SW 1271 (cell line): ENCODE data around the gene NBEAL1.
"Not testable (repeated sequence)": the region's sequence is repeated elsewhere in the genome, so short reads cannot be mapped to it uniquely, and the experiment has no call there.

Experiments
- DNase-seq, 2 experiments: peaks; one replicate each; lab custom pipeline; 2025; lab: John Stamatoyannopoulos, UW

Gene NBEAL1

GRCh38 chr2:203014456-203015199 is at the start of gene NBEAL1:
Gene NBEAL1, plus strand, starts transcription at chr2:203014875. Its CDS starts 1,510 bp downstream, at chr2:203016385.
- peak; percentile 84 to 95 for DNase-seq

DNA sequence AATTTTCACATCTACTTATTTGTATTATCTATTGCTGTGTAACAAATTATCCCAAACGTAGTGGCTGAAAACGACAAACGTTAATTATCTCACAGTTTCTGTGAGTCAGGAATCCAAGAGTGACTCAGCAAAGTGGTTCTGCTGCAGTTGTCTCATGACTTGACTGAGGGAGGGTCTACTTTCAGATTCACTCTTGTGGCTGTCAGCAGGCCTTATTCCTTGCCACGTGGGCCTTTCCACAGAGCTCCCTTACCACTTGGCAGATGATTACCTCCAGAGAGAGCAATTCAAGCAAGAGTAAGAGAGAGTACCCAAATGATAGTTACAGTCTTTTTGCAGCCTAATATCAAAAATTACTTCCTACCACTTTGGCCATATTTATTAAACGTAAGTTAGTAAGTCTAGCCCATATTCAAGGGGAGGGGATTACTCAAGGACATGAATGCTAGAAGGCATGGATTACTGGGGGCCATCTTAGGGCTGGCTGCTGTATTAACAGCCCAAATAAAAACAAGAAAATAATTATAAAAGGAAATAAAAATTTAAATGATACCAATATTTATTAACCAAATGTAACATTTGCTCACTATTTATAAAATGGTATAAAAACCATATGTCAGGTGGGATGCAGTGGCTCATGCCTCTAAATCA is 48.7 kb upstream of the NBEAL1 start:
- no peak for DNase-seq

GRCh38 chr2:202969404-202969803 is 45.3 kb upstream of the NBEAL1 start:
- DNase-seq = not testable (repeated sequence)

GRCh38 chr2:202976809-202977208 is 37.9 kb upstream of the NBEAL1 start:
- no peak for DNase-seq

- DNase-seq = no peak
Measured at GRCh38 chr2:202982779-202983491, 31.7 kb upstream of the NBEAL1 start.

DNA sequence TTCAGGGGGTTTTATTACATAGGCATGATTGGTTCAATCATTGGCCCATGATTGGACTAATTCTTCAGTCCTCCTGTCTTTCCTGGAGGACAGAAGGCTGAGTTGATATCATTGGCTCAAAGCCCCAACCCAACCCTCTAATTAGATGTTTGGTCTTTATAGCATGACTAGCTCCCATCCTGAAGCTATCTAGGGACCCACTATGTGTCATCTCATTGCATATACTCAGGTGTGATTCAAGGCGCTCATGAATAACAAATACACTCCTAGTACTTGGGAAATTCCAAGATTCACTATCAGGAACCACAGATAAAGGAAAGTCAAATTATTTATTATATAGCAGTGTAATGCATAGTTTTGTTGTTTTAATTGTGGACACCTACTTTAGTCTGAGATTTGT is 24.9 kb upstream of the NBEAL1 start:
- no peak for DNase-seq

DNA sequence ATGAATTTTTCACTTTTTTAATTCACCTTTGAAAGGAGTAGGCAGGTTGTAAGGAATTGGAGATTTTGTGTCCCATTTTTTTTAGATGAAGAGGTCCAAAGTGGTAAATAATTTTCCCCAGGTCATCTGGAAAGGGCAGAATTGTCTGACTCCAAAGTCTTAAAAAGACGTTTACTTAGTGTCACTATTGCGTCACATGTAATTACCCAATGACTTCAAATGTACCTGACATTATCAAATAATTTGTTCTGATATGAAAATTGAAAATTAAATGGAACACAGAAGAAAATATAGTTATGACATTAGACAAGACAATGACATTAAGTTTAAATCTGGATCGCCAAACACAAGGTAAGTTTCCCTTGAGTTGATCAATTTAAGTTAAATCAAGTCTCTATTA is 24.2 kb upstream of the NBEAL1 start:
- DNase-seq = no peak

- not testable (repeated sequence) for DNase-seq
Measured at GRCh38 chr2:202997113-202997512, 17.6 kb upstream of the NBEAL1 start.

DNA sequence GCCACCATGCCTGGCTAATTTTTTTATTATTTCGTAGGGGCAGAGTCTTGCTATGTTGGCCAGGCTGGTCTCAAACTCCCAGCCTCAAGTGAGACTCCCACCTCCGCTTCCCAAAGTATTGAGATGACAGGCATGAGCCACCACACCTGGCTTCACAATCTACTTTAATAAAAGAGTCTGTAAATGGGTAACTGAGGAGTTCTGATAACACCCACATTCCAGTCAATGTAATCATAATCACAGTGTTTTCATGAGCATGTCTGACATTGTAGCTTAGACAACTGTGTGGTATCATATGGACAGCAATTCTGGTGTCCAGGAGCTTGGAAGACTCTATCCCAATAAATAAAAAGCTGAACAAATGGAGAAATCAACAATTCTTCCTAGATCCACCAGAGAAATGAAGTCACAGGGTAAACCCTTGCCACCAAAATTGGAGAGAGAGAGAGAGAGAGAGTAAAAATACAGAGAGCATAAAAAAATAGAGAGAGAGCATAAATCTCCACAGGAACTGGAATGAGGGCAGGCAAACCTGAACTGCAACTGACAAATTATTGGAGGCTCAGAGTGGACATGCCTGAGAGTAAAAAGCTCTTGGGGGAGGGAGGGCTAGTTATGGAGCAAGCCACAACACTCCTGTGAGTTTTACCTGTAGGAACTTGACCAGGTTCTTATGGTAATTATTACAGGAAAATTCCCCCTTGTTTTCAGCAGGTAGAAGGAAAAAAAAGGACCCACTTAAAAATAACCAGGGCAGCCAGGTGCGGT is 12.4 kb upstream of the NBEAL1 start:
- no peak for DNase-seq

GRCh38 chr2:203003716-203004115 is 11.0 kb upstream of the NBEAL1 start:
- DNase-seq = no peak

- no peak for DNase-seq
Measured at GRCh38 chr2:203016716-203017115, 2.0 kb downstream of the NBEAL1 start.

DNA sequence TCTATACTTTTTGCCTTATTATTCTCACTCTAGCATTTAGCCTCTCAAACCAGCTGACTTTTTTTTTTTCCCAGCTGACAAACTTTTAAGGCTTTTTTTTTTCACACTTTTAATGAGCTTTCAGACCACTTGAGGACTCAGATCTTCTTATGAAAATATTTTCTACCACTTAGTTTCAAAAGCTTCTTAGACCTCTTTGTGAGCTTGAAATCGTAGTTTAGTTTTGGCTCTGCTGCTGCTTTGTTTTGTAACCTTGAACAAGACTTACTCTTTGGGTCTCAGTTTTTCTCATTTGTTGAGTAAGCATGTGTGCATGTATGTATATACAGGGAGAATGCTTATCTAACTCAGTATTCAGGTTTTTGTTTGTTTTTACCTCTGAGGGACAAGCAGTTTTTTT is 3.5 kb downstream of the NBEAL1 start:
- no peak for DNase-seq

- no peak for DNase-seq
Measured at GRCh38 chr2:203019142-203019541, 4.5 kb downstream of the NBEAL1 start.

DNA sequence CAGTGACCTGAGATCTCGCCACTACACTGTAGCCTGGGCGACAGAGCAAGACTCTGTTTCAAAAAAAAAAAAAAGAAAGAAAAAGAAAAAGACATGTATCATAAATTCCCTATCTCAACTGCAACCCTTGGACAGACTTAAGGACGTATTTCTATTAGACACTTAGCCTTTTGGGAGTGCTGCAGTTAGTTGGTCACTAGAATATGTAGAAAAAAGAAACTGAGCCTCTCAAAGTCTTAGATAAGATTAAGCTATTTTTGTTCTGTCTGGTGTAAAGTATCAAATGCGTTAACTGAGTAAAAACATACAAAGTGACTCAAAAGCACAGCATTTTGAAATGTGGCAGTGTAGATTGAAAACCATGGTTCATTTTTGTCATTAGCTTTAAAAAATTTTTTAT is 7.3 kb downstream of the NBEAL1 start:
- no peak for DNase-seq

DNA sequence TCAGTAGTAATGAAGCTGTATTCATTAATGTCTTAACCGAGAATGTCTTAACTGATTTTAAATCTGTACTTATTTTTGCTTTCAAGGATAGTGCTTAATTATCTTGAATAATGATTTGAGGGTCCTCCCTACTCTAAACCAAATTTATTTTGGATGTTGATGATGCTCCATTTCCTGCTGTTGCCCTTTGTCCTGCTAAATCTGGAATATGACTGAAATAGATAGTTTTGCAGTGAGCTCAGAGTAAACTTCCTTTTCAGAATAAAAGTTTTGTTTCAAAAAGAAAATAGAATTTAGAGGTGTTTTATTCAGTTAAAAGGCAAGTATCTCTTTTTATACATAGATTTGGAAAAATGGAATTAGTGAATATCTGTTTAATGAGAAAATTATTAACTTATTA is 8.1 kb downstream of the NBEAL1 start:
- no peak for DNase-seq

- DNase-seq = no peak
Measured at GRCh38 chr2:203025592-203025991, 10.9 kb downstream of the NBEAL1 start.

DNA sequence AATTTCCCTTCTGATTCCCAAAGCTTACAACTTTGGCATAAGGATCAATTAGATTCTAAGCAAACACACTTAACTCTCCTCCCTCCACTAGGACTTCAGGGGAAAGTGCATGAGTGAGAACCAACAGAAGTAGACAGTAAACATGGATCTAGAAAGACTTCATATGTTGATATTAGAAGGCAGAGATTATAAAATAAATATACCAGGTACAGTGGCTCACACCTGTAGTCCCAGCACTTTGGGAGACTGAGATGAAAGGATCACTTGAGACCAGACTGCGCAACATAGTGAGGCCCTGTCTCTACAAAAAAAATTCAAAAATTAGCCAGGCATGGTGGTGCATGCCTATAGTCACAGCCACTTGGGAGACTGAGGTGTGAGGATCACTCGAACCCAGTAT is 15.9 kb downstream of the NBEAL1 start:
- DNase-seq = no peak

DNA sequence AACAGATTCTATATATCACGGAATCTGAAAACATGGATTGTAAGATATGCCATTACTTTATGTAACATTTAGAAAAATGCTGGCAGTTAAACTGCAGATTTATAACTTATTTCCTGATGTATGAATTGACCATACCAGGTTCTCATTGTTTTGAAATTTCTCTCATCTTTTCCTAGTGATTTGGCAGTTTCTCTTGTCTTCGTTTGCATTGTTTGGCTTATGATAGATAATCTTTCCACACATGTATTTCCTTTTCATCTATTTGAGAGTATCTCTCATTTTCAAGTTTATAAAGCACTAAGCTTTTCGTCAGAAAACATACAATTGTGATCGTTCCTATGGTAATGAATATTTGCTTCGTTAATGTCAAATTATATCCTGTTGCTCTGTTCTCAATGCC is 16.3 kb downstream of the NBEAL1 start:
- DNase-seq = no peak

- DNase-seq = no peak
Measured at GRCh38 chr2:203033395-203033794, 18.7 kb downstream of the NBEAL1 start.

- DNase-seq = no peak
Measured at GRCh38 chr2:203035879-203036470, 21.3 kb downstream of the NBEAL1 start.

DNA sequence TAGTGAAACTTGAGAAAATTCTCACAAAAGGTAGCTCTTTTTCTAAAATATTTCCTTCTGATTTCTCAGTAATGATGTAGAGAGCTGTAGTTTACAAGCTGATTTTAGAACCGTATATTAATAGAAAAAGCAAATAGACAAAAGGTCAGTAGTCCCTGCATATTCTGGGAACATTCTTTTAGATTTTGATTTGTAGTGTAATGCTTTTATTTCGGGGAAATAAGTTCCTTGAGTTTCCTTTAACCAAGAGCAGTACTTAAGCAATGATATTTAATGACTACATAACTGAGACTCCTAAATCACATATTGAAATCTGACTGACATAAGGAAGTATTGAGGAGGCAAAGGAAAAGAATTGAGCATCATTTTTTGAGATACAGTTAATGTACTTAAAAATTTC is 22.4 kb downstream of the NBEAL1 start:
- DNase-seq = no peak

- no peak for DNase-seq
Measured at GRCh38 chr2:203038586-203038985, 23.9 kb downstream of the NBEAL1 start.
